CD4-positive, alpha-beta T cell treated with Interleukin-17A for 4 hours (primary cell): ENCODE results near the gene MSLN.
"Not testable (repeated sequence)": the region's sequence is repeated elsewhere in the genome, so short reads cannot be mapped to it uniquely, and the experiment has no call there.

Source experiments
- DNase-seq: peaks from one replicate; pipeline ENCODE4 v3.0.0-alpha.2; 2020; ENCODE audit warnings: mixed read lengths

Gene MSLN

DNA sequence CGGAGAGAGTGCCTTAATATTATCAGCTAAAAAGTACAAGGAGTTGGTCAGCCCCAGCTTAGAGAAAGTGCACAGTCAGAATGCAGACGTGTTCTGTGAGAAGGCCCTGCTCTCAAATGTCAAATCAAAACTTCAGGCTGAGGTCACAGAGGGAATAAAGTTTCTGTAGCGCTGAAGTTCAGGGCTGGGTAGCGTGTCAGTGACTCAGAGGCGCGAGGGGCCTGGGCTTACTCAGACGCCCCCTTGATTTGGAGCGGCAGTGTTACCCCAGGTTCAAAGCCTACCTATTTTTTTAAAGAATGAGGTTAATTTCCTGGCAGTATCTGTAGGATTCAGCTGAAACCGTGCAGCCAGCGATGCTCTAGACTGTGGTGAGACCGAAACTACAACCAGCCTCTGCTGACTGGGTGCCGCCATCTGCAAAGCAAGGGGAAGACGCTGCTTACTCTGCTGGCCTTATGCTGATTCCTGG, 24.5 kb upstream of the MSLN start:
- no peak for DNase-seq

DNA sequence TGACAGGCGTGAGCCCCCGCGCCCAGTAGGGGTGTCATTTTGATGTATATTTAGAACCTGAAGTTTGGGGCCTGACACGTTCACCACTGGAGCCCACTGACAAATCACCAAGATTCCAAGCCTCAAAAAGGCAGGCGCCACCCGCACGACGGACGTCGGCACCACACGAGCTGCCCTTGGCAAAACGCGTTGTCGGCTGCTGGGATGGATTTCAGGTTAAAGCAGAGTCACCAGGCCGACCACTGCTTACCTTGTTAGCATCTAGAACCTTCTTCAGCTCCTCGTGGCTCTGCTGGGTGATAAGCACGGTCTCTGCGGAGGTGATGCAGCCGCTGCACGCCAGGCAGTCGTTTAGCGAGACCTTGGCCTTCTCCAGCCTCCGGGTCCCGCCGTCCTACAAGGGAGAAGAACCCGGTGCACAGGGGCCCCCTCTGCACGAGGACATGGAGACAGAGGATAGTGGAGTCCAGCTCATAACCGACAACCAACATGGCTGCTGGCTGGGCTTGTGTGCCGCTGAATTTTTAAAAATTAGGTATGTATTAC, 23.5 kb upstream of the MSLN start:
- DNase-seq = no peak

DNA sequence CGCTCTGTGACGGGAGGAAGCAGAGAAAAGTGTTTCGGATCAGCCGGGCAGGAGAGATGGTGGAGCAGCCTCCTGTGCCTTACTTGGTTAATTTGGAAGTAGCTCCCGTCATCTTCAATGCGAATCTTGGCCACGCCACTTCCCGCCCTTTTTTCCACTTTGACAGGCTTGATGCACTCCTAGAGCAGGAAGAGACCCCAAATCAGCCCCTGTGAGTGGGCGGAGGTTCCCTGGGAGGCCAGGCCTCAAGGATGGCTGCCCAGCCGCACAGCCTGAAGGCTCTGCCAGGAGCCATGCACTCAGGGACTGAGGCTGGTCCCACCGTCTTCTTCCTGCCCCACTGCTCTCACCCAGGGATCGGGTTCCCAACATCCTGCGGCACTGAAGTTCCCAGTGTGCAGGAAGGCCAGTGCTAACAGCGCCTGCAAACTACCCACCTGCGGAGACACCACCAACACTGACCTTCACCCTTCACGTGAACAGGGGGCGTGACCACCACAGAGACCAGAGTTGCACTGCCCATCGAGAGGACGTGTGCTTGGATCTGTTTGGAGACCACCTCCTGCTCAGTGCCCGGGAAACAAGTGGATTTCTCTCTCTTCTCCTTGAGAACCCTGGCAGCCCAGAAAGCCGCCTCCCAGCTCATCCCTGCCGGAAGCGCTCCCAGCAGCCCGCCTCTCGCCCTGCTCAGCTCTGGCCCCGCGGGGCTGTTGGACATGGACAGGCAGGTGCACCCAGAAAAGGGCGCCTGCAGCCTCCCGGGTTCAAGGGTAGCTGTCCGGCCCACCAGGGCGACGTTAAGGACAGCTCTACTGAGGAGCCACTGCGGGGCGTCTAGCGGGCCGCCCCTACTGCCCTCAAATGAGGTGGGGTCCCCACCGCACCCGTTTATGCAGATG, 20.7 kb upstream of the MSLN start:
- DNase-seq = no peak

DNA sequence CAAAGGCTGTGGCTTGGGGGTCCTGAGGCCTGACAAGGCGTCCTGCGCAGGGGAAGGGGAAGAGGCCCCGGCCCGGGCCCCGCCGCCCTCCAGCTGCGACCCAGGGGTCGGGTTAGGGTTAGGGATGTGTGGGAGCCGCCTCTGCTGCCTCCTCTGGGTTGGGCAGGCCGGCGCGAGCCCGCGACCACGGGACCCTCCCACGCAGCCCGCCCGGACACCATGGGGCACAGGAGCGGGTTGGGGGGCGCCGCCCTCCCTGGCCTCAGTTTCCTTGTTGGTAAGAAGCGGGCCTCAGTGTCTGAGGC, 20.1 kb upstream of the MSLN start:
- DNase-seq = no peak

DNA sequence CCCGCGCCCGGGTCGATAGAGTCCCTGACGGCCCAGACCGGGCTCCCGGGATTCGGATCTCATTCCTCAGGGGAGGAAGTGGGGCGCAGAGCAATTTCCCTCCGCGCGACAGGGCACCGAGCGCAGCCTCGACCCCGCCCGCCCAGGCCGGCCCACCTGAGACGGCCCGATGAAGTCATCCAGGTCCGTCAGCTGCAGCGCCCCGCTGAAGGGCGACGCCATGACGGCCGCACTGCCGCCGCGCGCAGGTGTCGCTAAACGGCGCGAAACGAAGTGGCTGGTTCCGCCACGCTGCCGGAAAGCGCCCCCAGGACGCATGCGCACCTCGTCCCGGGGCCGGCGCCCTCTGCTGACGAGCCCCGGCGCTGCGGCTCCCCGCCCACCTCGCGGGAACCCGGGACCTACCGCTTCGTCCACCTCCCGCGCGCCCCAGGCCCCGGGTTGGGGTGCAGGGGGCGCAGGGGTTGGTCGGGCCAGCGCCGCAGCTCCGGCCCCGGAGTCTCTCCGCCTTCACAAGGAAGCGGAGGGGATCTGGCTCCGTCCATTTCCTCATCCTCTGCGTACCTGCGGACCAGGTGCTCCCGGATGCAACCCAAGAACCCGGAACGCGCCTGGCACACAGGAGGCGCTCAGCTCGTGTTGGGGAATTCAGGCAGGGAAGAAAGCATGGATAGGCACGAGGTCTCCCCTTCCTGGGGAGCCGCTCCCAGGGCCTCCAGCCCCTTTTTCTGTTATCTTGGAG, 19.6 kb upstream of the MSLN start, which contains the start of gene CIAO3:
CIAO3 (minus strand) TSS at position 234 of the 742 bp plus-strand sequence; CDS start at position 222, 12 bp downstream.
- peak; percentile 91 for DNase-seq

DNA sequence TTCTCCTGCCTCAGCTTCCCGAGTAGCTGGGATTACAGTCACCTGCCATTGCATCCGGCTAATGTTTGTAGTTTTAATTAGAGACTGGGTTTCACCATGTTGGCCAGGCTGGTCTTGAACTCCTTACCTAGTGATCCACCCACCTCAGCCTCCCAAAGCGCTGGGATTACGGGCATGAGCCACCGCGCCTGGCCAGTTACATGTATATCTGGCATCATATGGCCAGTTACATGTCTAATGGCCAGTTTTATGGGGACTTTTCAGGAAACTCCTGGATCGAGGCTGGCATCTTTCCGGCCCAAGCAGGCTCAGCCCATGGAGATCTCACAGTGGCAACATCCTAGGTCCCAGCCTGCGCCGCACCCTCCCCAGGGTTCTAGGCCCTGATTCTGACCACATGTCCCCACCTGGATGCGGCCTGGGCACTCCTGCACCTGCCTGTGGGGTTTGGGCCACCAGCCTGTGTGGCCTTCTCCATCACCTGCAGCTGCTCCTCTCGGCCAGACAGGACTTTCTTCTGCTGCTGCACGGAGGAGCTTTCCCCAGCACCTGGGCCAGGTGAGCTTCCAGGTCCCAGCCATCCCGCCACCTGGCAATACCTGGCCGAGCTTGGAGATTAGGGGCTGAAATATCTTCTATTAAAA, 18.4 kb upstream of the MSLN start:
- DNase-seq = no peak

DNA sequence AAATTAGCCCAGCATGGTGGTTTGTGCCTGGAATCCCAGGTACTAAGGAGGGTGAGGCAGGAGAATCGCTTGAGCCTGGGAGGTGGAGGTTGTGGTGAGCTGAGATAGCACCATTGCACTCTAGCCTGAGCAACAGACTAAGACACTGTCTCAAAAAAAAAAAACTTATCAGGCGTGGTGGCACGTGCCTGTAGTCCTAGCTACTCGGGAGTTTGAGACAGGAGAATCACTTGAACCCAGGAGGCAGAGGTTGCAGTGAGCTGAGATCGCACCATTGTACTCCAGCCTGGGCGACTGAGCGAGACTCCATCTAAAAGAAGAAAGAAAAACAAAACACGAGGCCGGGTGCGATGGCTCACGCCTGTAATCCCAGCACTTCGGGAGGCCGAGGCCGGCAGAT, 17.6 kb upstream of the MSLN start:
- DNase-seq = not testable (repeated sequence)

DNA sequence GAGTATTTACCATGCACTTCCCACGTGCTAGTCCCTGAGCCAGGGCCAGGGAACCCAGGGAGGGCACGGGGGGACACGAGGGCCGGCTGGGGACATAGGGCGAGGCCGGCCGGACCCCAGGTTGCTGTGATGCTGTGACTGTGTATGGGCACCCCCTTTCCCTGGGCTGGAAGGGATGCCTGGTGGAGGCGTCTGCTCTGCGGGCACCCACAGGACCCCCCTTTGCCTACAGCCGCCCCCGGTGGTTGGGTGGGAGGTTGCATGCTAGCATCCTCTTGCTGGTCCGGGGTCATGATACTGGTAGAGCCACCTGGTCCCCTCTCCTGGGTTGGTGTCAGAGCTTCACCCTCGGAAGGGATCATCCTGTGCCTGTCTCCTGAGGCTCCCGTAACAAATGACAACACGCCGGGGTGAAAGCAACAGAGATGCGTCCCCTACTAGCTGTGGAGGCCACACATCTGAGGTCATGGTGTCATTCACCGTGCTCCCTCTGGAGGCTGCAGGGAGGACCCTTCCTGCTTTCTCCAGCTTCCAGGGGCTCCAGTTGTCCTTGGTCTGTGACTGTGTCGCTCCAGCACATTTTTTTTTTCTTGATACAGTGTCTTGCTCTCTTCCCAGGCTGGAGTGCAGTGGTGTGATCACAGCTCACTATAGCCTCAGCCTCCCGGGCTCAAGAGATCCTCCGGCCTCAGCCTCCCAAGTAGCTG, 16.6 kb upstream of the MSLN start:
- no peak for DNase-seq

DNA sequence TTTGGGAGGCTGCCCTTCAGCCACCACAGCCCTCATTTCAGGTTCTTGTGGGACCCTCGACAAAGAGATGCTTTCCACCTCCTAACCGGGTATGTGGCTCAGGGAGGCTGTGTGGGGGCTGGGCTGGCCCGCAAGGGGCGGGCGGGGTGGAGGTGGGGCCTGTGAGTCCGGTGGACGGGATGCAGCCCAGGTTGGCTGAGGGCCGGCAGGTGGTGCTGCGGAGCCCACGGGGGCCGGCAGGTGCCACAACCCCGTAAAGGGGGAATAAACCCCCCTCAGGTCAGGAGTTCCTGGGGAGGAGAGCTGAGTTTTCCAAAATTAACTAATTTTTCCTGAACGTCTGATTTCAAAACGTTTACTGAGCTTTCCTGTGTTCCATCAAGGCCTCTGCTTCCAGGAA, 14.8 kb upstream of the MSLN start:
- DNase-seq = peak; percentile 38

DNA sequence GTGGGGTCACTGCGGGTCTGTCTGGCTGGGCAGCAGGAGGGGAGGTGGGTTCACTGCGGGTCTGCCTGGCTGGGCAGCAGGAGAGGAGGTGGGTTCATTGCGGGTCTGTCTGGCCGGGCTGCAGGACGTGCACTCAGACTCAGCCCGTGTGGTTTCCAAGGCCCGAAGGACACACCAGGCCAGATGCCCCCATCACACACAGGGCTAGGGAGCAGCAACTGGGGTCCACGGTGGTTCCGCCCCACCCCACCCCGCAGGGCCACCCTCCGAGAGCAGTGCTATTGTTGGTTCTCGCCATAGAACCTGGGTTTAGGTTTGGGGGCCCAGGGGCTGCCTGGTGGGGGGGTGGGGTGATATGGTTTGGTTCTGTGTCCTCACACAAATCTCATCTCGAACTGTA, 13.9 kb upstream of the MSLN start:
- DNase-seq = no peak

DNA sequence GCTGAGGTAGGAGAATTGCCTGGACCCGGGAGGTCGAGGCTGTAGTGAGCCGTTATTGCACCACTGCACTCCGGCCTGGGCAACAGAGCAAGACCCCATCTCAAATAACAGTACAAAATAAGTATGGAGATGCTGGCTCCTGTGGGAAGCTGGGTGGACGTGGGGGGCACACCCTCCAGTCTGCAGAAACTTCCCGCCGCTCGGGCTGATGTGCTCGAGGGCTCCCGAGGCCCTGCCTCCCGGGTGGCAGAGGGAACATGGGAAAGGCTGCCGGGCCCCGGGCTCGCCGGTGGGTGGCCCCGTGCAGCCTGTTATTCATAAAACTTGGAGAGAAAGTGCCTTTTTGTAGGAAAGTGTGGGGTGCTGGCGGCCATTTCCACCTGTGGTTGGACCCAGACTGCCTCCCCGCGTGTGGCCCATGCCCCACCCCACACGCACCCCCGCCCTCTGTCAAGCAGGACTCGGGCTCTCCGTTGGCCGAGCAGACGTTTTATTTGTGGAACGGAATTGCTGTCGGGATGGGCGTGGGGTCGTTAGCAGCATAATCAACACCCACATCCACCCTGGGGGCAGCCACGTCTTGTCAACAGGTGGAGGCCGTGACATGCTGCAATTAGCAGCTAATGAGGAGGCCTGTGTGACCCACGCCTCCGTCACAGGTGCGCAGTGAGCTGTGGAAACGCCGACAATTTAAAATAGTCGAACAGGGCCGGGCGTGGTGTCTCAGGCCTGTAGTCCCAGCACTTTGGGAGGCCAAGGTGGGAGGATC, 12.4 kb upstream of the MSLN start:
- DNase-seq = no peak

DNA sequence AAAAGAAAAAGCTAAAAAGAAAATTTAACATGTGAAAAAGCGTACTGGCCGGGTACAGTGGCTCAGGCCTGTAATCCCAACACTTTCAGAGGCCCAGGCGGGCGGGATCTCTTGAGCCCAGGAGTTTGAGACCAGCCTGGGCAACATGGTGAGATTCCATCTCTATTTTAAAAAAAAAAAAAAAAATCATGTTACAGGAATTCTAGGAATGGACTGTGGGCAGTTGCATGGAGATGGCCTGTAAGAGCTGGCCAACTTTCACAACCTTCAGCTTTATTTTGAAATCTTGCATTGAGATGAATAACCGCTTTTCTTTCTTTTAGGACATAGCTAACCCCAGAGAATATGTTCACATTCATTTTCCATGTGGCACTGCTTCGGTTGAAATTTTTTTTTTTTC, 11.5 kb upstream of the MSLN start:
- DNase-seq = no peak

DNA sequence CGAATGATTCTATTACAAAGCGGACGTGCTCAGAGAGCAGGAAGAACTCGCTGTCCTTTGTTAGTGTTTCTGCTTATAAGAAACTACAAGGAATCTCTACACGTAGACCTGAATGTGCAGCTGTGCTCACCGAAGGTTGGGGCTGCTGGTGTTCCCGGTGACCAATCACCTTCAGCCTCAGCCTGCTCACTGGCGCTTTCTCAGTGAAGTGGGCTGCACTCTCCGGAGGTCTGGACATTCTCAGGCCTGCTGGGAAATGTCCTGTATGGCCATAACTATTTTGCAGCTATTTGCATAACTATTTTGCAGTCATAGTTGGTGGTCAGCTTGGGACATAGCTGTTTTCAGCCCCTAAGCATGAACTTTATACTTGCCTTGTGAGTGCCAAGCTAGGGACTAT, 10.0 kb upstream of the MSLN start:
- no peak for DNase-seq

DNA sequence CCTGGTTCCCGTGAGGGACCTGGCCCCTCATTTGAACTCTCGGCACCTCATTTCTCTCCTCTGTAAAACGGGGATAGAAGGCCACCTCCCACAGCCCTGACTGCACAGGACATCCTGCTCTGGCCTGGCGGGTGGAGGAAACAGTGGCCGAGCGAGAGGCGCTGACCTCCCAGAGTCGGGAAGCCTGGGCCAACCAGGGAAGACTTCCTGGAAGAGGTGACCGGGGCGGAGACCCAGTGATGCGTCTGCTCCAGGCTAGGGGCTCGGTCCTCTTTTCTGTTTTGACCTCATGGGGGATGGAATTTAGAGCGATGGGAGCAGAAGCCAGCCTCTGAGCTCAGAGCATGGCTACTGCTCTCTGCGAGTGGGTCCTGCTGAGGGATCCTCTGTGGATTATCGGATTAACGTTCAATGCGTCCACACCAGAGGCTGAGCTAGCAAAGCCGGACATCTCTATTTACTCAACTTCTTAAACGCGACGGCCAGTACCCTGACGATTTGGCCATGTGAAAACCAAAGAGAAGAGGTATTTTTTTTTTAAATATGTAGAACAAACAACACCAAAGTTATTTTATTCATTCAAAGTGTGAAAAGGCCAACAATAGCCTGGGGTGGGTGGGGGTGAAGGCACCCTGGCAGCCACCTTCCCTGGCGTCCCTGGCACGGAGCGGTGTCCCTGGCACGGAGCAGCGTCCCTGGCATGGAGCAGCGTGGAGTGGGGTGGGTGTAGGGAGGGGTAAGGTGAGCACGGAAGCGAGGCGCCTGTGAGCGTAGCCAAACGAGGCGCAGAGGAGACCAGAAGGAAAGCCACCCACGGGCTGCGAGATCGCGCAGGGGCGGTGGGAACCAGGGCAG, 9.2 kb upstream of the MSLN start:
- no peak for DNase-seq

DNA sequence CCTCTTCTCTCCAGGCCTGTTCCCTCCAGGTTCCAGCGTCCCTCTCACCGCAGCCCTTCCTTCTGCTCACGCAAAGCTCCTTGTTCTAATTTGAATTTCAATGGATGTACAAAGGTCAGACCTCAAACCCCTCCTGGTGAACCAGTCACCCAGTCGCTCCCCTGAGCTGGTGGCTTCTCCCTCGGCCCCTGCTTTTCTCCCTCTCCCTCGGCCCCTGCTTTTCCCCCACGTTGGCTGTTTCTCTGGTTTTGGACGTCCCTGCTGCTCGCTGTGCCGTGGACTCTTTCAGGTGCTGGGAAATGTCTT, 8.6 kb upstream of the MSLN start:
- no peak for DNase-seq

DNA sequence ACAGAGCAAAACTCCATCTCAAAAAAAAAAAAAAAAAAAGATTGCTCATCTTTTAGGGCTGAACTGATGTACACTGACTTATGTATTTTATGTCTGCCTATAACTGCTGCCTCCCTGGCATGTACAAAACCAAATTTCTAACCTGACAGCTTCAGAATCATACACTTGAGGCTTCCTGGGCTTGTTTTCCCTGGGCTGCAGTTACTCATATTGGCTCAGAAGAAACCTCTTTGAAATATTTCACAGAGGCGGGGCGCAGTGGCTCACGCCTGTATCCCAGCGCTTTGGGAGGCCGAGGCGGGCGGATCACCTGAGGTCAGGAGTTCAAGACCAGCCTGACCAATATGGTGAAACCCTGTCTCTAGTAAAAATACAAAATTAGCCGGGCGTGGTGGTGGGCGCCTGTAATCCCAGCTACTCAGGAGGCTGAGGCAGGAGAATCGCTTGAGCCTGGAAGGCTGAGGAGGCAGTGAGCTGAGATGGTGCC, 6.4 kb upstream of the MSLN start:
- DNase-seq = not testable (repeated sequence)

DNA sequence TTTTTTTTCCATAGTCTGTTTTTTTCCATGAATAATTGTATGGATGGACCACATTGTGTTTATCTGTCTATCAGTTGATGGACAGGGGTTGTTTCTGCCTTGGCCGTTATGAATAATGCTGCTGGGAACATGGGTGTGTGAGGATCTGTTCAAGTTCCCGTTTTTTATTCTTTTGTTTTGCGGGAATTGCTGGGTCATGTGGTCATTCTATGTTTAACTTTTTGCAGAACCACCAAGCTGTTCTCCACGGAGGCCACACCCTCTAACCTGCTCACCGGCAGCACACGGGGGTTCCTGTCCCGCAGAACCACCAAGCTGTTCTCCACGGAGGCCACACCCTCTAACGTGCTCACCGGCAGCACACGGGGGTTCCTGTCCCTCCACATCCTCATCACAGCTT, 5.9 kb upstream of the MSLN start:
- no peak for DNase-seq

DNA sequence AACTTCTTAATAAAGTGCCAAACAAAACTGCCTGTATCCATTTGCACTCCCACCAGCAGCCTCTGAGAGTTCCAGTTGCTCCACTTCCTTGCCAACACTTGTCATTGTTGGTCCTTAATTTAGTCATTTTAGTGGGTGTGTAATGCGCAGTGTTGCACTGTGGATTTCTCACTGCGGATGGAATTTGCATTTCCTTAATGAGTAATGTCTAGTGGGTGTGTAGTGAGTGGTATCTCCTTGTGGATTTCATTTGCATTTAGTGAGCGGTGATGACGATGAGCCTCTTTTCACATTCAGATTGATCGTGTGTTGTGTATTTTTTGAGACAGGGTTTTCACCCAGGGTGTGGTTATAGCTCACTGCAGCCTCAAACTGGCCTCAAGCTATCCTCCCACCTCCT, 4.1 kb upstream of the MSLN start:
- no peak for DNase-seq

DNA sequence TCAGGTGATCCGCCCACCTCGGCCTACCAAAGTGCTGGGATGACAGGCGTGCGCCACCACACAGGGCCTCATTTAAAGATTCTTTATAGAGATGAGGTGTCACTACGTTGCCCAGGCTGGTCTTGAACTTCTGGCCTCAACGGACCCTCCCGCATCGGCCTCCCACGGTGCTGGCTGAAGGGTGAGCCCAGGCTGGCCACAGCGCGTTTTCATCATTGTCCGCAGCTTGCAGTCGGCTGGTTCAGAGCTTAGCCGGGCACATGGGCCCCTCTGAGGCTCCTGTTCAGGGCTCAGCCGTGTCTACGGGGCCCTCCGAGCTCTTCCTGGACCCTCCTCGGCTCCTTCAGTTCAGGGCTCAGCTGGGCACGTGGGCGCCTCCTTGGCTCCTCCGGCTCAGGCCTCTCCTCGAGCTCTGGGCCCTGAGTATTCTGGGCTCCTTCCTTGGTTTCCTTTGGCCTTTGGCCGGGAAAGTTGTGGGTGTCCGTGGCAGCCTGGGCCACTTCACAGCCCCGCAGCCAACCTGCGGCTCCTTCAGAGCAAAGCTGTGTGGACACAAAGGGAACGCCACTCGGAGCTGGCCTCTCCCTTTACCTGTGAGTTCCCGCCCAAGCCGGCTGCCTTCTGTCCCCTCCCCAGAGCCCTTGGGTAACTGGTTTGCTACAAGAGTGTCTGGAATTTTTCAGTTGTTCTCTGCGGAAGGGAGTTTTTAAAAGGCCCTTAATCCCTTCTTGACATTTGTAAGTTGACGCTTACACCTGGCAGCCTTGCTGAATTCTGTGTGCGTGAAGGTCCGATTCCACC, 1.2 kb upstream of the MSLN start:
- DNase-seq = no peak

DNA sequence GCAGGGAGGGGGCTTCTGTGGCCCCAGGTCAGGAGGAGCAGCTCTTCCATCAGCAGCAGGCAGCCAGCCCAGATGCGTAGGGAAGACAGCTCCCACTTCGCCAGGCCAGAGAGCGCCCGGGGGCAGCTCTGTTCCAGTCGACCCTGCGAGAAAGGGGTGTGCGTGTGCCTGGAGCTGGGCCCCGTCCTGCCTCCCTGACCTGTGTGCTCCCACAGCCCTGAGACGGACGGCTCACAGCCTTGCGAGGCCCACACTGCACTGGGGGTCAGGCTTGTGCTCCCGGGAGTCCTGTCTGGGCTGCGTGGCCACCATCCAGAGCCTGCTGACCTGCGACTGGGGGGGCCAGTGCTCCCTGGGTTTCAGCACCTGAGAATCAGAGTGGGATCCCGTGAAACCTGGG, 469 bp upstream of the MSLN start:
- no peak for DNase-seq
